ENCODE data around the gene IGFALS.

- TF ChIP-seq CTCF (IDR thresholded peaks at IDR 0.05) (no peak), POLR2A (IDR thresholded peaks at IDR 0.05) (no peak)
Observed at GRCh38 chr16:1810536-1810935, 17.0 kb upstream of the IGFALS start.

Measured in lower leg skin (tissue), 3 donors.